Measurements from ENCODE around the gene CD9. TPM values are rescaled to one million over a fixed set of nuclear protein-coding genes. Genes with fewer than 3 reads are reported as not detected.
A peak's percentile ranks its signal among the peaks of the same experiment; 100 is the strongest.

The CD9 gene
- total RNA-seq, 4 donors from 2014 or later: 464 to 1,007 (median 773) TPM

- Histone ChIP-seq H3K4me3 (peak overlapping the region; percentile 28 to 73 (median 43)), H3K27ac (peak overlapping the region; percentile 92 to 99 (median 96)), H3K4me1 (peaks cover 40 to 77% (median 43%) of the 10 kb centered on the region in 3 donors), H3K36me3 (no peaks in the 10 kb centered on the region), H3K27me3 (no peaks in the 10 kb centered on the region), H3K9me3 (no peaks in the 10 kb centered on the region)
- DNase-seq: no peak
- 16 to 32% methylated on average over 6 to 15 of the region's 15 CpGs for WGBS, 2 donors
- TF ChIP-seq POLR2A (IDR thresholded peaks at IDR 0.05): no peak
- TF ChIP-seq, protein P1, sequence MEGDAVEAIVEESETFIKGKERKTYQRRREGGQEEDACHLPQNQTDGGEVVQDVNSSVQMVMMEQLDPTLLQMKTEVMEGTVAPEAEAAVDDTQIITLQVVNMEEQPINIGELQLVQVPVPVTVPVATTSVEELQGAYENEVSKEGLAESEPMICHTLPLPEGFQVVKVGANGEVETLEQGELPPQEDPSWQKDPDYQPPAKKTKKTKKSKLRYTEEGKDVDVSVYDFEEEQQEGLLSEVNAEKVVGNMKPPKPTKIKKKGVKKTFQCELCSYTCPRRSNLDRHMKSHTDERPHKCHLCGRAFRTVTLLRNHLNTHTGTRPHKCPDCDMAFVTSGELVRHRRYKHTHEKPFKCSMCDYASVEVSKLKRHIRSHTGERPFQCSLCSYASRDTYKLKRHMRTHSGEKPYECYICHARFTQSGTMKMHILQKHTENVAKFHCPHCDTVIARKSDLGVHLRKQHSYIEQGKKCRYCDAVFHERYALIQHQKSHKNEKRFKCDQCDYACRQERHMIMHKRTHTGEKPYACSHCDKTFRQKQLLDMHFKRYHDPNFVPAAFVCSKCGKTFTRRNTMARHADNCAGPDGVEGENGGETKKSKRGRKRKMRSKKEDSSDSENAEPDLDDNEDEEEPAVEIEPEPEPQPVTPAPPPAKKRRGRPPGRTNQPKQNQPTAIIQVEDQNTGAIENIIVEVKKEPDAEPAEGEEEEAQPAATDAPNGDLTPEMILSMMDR (IDR thresholded peaks at IDR 0.05): no peak
- intact Hi-C loops (cut with DNase I): loop anchor here (5.0 kb wide), 1 partner anchor 46 kb away; no protein-coding TSS in a partner anchor
Observed at GRCh38 chr12:6277982-6278438, 77.8 kb downstream of the CD9 start.

DNA sequence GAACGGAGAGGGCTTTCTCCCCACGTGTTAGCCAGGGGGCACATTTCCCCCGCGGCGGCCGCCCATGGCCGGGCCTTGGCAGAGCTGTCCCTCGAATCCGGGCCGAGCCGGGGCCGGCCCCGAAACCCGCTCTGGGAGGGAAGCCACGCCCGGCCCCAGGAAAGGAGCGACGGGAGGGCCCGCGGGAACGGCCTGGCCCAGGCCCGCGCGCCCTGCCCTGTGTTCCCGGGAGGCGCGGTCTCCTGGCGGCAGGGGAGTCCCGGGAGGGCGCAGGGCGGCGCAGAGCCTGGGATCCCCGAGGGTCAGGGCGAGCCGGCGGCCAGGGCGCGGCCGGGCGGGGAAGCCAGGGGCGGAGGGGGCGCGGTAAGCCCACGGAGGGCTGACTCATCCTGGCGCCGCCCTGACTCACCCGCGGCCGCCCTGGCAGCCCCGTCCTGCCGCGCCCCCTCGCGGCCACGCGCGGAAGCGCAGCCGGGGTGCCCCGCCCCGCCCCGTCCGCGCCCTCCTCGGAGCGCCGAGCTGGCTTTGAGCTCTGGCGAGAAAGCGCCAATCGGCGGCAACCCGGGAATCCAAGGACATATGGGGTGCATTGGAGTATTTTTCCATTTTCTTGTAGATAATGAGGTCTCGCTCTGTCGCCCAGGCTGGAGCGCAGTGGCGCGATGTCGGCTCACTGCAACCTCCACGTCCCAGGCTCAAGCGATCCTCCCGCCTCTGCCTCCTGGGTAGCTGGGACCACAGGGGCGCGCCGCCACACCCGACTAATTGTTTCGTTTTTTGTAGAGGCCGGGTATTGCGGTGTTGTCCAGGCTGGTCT is 78.4 kb downstream of the CD9 start:
- H3K4me3 ChIP-seq: peak overlapping the region; percentile 28 to 73 (median 43)
- intact Hi-C loops (cut with DNase I): loop anchor here (5.0 kb wide), 1 partner anchor 46 kb away; no protein-coding TSS in a partner anchor
- WGBS, 2 donors: 33 to 40% methylated on average over 9 to 10 of the region's 88 CpGs
- H3K9me3 ChIP-seq: no peaks in the 10 kb centered on the region
- no peaks in the 10 kb centered on the region for H3K36me3 ChIP-seq
- H3K27ac ChIP-seq: peak overlapping the region; percentile 92 to 99 (median 96)
- no peak for DNase-seq
- TF ChIP-seq POLR2A (IDR thresholded peaks at IDR 0.05): peak in 2 of 4 donors; percentile 39
- TF ChIP-seq, protein P1 (IDR thresholded peaks at IDR 0.05): peak; percentile 65 to 100 (median 100)
- no peaks in the 10 kb centered on the region for H3K27me3 ChIP-seq
- peaks cover 34 to 71% (median 38%) of the 10 kb centered on the region in 3 donors for H3K4me1 ChIP-seq

- H3K36me3 ChIP-seq: no peaks in the 10 kb centered on the region
- peak overlapping the region in 2 of 4 donors; percentile 55 to 73 for H3K4me3 ChIP-seq
- peaks cover 28 to 65% (median 33%) of the 10 kb centered on the region in 3 donors for H3K4me1 ChIP-seq
- WGBS, 2 donors: 72 to 85% methylated on average over 4 to 9 of the region's 12 CpGs
- intact Hi-C loops (cut with DNase I): loop anchor here (5.0 kb wide), 1 partner anchor 47 kb away; no protein-coding TSS in a partner anchor
- peak overlapping the region; percentile 92 to 99 (median 96) for H3K27ac ChIP-seq
- H3K9me3 ChIP-seq: no peaks in the 10 kb centered on the region
- TF ChIP-seq, protein P1 (IDR thresholded peaks at IDR 0.05): no peak
- TF ChIP-seq POLR2A (IDR thresholded peaks at IDR 0.05): no peak
- H3K27me3 ChIP-seq: no peaks in the 10 kb centered on the region
- DNase-seq: no peak
Observed at GRCh38 chr12:6279256-6279628, 79.0 kb downstream of the CD9 start.

DNA sequence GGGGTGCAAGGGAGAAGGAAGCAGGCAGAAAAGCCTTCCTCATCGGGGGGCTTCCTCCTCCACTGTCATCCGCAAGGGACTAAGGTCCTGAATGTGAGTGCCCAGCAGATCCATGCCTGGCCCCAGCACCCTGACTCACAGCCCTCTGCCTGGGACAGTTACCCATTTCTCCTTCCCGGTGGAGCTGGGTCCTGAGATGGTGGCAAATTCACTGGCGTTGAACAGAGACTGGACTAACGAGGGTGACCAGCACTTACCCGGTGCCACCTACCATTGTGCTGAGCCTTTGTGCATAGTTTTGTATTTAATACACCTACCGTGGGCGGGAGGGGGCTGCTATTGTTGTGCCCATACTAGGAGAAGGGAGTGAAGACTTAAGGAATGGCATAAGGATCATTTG is 79.4 kb downstream of the CD9 start:
- H3K9me3 ChIP-seq: no peaks in the 10 kb centered on the region
- H3K4me3 ChIP-seq: no peak overlapping the region
- H3K27me3 ChIP-seq: no peaks in the 10 kb centered on the region
- no peak for TF ChIP-seq POLR2A (IDR thresholded peaks at IDR 0.05)
- TF ChIP-seq, protein P1 (IDR thresholded peaks at IDR 0.05): no peak
- WGBS, 2 donors: 69% methylated on average over 3 to 4 of the region's 8 CpGs
- intact Hi-C loops (cut with DNase I): loop anchor here (5.0 kb wide), 2 partner anchors 47 to 217 kb away; no protein-coding TSS in a partner anchor
- H3K27ac ChIP-seq: peak overlapping the region; percentile 92 to 99 (median 96)
- H3K36me3 ChIP-seq: no peaks in the 10 kb centered on the region
- peaks cover 28 to 65% (median 33%) of the 10 kb centered on the region in 3 donors for H3K4me1 ChIP-seq
- DNase-seq: no peak

GRCh38 chr12:6280053-6280469 is 79.9 kb downstream of the CD9 start:
- intact Hi-C loops (cut with DNase I): loop anchor here (5.0 kb wide), 1 partner anchor 218 kb away; no protein-coding TSS in a partner anchor
- Histone ChIP-seq H3K9me3 (no peaks in the 10 kb centered on the region), H3K27me3 (no peaks in the 10 kb centered on the region), H3K4me1 (peaks cover 32 to 65% (median 33%) of the 10 kb centered on the region in 3 donors), H3K36me3 (no peaks in the 10 kb centered on the region), H3K27ac (peak overlapping the region; percentile 92 to 99 (median 96)), H3K4me3 (no peak overlapping the region)
- TF ChIP-seq POLR2A (IDR thresholded peaks at IDR 0.05): peak in 1 of 4 donors; percentile 25
- TF ChIP-seq, protein P1 (IDR thresholded peaks at IDR 0.05): peak in 2 of 6 experiments; percentile 8 to 35
- no peak for DNase-seq
- 16 to 24% methylated on average over 1 to 2 of the region's 2 CpGs for WGBS, 2 donors

Measured in esophagus squamous epithelium (tissue), 5 donors.